DOHH2 (cell line): ENCODE results near the gene HSD17B12.

Source experiments
- H3F3A ChIP-seq: fragments of 200-600 bp; sonication (generic), shearing (Covaris generic); 2 replicates; pipeline ENCODE4 v1.6.0; 2016; ENCODE audit warnings: antibody characterized with exemption, mild to moderate bottlenecking; ENCODE audit not compliant: control insufficient read depth, insufficient read depth
- H3K27ac ChIP-seq: fragments of 200-600 bp; sonication (generic); 2 replicates; pipeline ENCODE4 v1.5.1; 2014; ENCODE audit warnings: low read depth, mild to moderate bottlenecking, low read length, moderate library complexity
- H3K27me3 ChIP-seq: fragments of 200-600 bp; sonication (generic); 2 replicates; pipeline ENCODE4 v1.6.1; 2014; ENCODE audit warnings: mild to moderate bottlenecking, low read length, mixed read lengths; ENCODE audit not compliant: control insufficient read depth
- H3K36me3 ChIP-seq: fragments of 200-600 bp; sonication (generic); 2 replicates; pipeline ENCODE4 v1.6.1; 2014; ENCODE audit warnings: mild to moderate bottlenecking, low read length, moderate library complexity, mixed read lengths; ENCODE audit not compliant: control insufficient read depth
- H3K4me1 ChIP-seq: fragments of 200-600 bp; sonication (generic); 2 replicates; pipeline ENCODE4 v1.6.1; 2014; ENCODE audit warnings: mild to moderate bottlenecking, low read length, mixed read lengths; ENCODE audit not compliant: control insufficient read depth
- H3K4me2 ChIP-seq: fragments of 200-600 bp; sonication (generic); 2 replicates; pipeline ENCODE4 v1.6.0; 2014; ENCODE audit warnings: mild to moderate bottlenecking, low read length, moderate library complexity
- H3K4me3 ChIP-seq: fragments of 200-600 bp; sonication (generic); 2 replicates; pipeline ENCODE4 v1.5.1; 2014; ENCODE audit warnings: mild to moderate bottlenecking, low read length, mixed read lengths
- H3K79me2 ChIP-seq: fragments of 200-600 bp; sonication (generic); 2 replicates; pipeline ENCODE4 v1.6.1; 2014; ENCODE audit warnings: mild to moderate bottlenecking, low read length, mixed read lengths; ENCODE audit not compliant: control insufficient read depth
- H3K9me2 ChIP-seq: fragments of 200-600 bp; sonication (generic); replicated peaks from 2 replicates; pipeline ENCODE4 v1.6.1; 2014; ENCODE audit warnings: mild to moderate bottlenecking, low read length, mixed read lengths; ENCODE audit not compliant: control insufficient read depth
- H3K9me3 ChIP-seq: fragments of 200-600 bp; sonication (generic); 2 replicates; pipeline ENCODE4 v1.6.1; 2014; ENCODE audit warnings: antibody characterized with exemption, low read length, mixed read lengths; ENCODE audit not compliant: control insufficient read depth, insufficient read depth
- H4K20me1 ChIP-seq: fragments of 200-600 bp; sonication (generic); 2 replicates; pipeline ENCODE4 v1.6.0; 2014; ENCODE audit warnings: low read depth, mild to moderate bottlenecking, antibody characterized with exemption, low read length, moderate library complexity; ENCODE audit not compliant: control insufficient read depth, insufficient read depth
- CTCF ChIP-seq: fragments of 200-600 bp; sonication (generic); IDR thresholded peaks from one replicate; pipeline ENCODE4 v1.5.1; 2014; ENCODE audit warnings: antibody characterized with exemption, mild to moderate bottlenecking, low read depth, low read length; ENCODE audit not compliant: poor library complexity, severe bottlenecking
- EZH2phosphoT487 ChIP-seq: fragments of 200-600 bp; sonication (generic); IDR thresholded peaks from 2 replicates; pipeline ENCODE4 v1.6.1; 2017; ENCODE audit warnings: borderline replicate concordance, mild to moderate bottlenecking, antibody characterized with exemption, low read length, moderate library complexity, mixed read lengths

Gene HSD17B12

GRCh38 chr11:43770173-43770572 lies 89.6 kb downstream of the HSD17B12 start:
- TF ChIP-seq CTCF (no peak), EZH2phosphoT487 (no peak)
- Histone ChIP-seq H3K4me1 (no peaks in the 10 kb centered on the region), H3F3A (no peaks in the 10 kb centered on the region), H3K36me3 (peaks cover 73% of the 10 kb centered on the region), H3K9me2 (no peaks in the 10 kb centered on the region), H3K4me2 (no peak overlapping the region), H3K4me3 (no peak overlapping the region), H4K20me1 (no peaks in the 10 kb centered on the region), H3K27me3 (no peaks in the 10 kb centered on the region), H3K9me3 (peaks cover 4% of the 10 kb centered on the region; the same call in 1 of the 2 replicates), H3K79me2 (peaks cover 22% of the 10 kb centered on the region), H3K27ac (no peak overlapping the region)

- Histone ChIP-seq H3K79me2 (peaks cover 16% of the 10 kb centered on the region), H3K9me2 (no peaks in the 10 kb centered on the region)
Observed at GRCh38 chr11:43772733-43773132, 92.2 kb downstream of the HSD17B12 start.

GRCh38 chr11:43774786-43775185 lies 94.2 kb downstream of the HSD17B12 start:
- no peak overlapping the region for H3K4me2 ChIP-seq
- H3F3A ChIP-seq, result no peaks in the 10 kb centered on the region
- no peaks in the 10 kb centered on the region for H3K4me1 ChIP-seq
- no peaks in the 10 kb centered on the region for H3K27me3 ChIP-seq
- no peak overlapping the region for H3K27ac ChIP-seq
- peaks cover 24% of the 10 kb centered on the region for H3K79me2 ChIP-seq
- no peaks in the 10 kb centered on the region for H3K9me2 ChIP-seq
- H4K20me1 ChIP-seq, result no peaks in the 10 kb centered on the region
- H3K9me3 ChIP-seq, result peaks cover 4% of the 10 kb centered on the region; the same call in 1 of the 2 replicates
- no peak overlapping the region for H3K4me3 ChIP-seq
- TF ChIP-seq EZH2phosphoT487 (no peak), CTCF (no peak)
- H3K36me3 ChIP-seq, result peaks cover 47% of the 10 kb centered on the region

More at GRCh38 chr11:43772733-43773132, 92.2 kb downstream of the HSD17B12 start:
- Histone ChIP-seq H3K4me2 (no peak overlapping the region), H3K4me3 (no peak overlapping the region), H3K27me3 (no peaks in the 10 kb centered on the region), H3K9me3 (peaks cover 4% of the 10 kb centered on the region; the same call in 1 of the 2 replicates), H3K27ac (no peak overlapping the region), H4K20me1 (no peaks in the 10 kb centered on the region), H3F3A (no peaks in the 10 kb centered on the region), H3K36me3 (peaks cover 51% of the 10 kb centered on the region), H3K4me1 (no peaks in the 10 kb centered on the region)
- no peak for TF ChIP-seq CTCF
- no peak for TF ChIP-seq EZH2phosphoT487

GRCh38 chr11:43779306-43779705 lies 98.8 kb downstream of the HSD17B12 start:
- Histone ChIP-seq H3K79me2 (peaks cover 27% of the 10 kb centered on the region), H3K36me3 (peaks cover 34% of the 10 kb centered on the region)
- TF ChIP-seq EZH2phosphoT487, result no peak
- TF ChIP-seq CTCF, result no peak

More at GRCh38 chr11:43779306-43779705, 98.8 kb downstream of the HSD17B12 start:
- Histone ChIP-seq H3K9me3 (peaks cover 8% of the 10 kb centered on the region), H3K4me3 (no peak overlapping the region), H3K27ac (no peak overlapping the region), H3K9me2 (no peaks in the 10 kb centered on the region), H3K27me3 (no peaks in the 10 kb centered on the region), H3K4me2 (no peak overlapping the region), H3K4me1 (peaks cover 1% of the 10 kb centered on the region), H4K20me1 (no peaks in the 10 kb centered on the region), H3F3A (peaks cover 3% of the 10 kb centered on the region; the same call in 1 of the 2 replicates)
